Measurements from ENCODE around the gene RPTOR. TPM values are rescaled to one million over a fixed set of nuclear protein-coding genes. Genes with fewer than 3 reads are reported as not detected.

RPTOR gene
- total RNA-seq, 1 donor from 2014 or later, result 32.0 TPM

- Histone ChIP-seq H3K4me2 (ENCODE audit: low read length) (peak overlapping the region; percentile 76), H3K9ac (ENCODE audit: low read length) (peak overlapping the region; percentile 57), H3K4me1 (ENCODE audit: insufficient read depth, low read length) (peaks cover 14% of the 10 kb centered on the region), H3K79me2 (ENCODE audit: insufficient read depth, low read length) (peaks cover 70% of the 10 kb centered on the region), H3K27me3 (ENCODE audit: insufficient read depth, low read length) (no peaks in the 10 kb centered on the region), H3K27ac (ENCODE audit: low read depth, low read length) (peak overlapping the region; percentile 60), H3K4me3 (ENCODE audit: insufficient read depth, low read depth, low read length) (no peak overlapping the region), H4K20me1 (ENCODE audit: insufficient read depth, low read length) (peaks cover 66% of the 10 kb centered on the region), H3K9me3 (ENCODE audit: insufficient read depth, low read depth, low read length) (no peaks in the 10 kb centered on the region), H2AFZ (ENCODE audit: low read depth, low read length) (no peak overlapping the region), H3K36me3 (ENCODE audit: insufficient read depth, low read length) (no peaks in the 10 kb centered on the region)
- no peak for TF ChIP-seq CTCF (IDR thresholded peaks at IDR 0.05; ENCODE audit: insufficient read depth, low read depth, low read length)
- TF ChIP-seq EZH2 (IDR thresholded peaks at IDR 0.05; ENCODE audit: insufficient read depth, low read length), result no peak
- Mint-ChIP-seq H3K27me3 (ENCODE audit: low read depth, unreplicated experiment) (no peaks in the 10 kb centered on the region), H3K9me3 (ENCODE audit: unreplicated experiment) (no peaks in the 10 kb centered on the region), H3K4me1 (ENCODE audit: low read depth, unreplicated experiment) (peaks cover 10% of the 10 kb centered on the region), H3K4me3 (ENCODE audit: unreplicated experiment) (no peak overlapping the region), H3K27ac (ENCODE audit: unreplicated experiment) (no peak overlapping the region), H3K36me3 (ENCODE audit: low read depth, unreplicated experiment) (no peaks in the 10 kb centered on the region)
- FAIRE-seq (no peak), DNase-seq (ENCODE audit: low read depth) (peak; percentile 68)
Measured at GRCh38 chr17:80584176-80584905, 39.7 kb downstream of the RPTOR start.

DNA sequence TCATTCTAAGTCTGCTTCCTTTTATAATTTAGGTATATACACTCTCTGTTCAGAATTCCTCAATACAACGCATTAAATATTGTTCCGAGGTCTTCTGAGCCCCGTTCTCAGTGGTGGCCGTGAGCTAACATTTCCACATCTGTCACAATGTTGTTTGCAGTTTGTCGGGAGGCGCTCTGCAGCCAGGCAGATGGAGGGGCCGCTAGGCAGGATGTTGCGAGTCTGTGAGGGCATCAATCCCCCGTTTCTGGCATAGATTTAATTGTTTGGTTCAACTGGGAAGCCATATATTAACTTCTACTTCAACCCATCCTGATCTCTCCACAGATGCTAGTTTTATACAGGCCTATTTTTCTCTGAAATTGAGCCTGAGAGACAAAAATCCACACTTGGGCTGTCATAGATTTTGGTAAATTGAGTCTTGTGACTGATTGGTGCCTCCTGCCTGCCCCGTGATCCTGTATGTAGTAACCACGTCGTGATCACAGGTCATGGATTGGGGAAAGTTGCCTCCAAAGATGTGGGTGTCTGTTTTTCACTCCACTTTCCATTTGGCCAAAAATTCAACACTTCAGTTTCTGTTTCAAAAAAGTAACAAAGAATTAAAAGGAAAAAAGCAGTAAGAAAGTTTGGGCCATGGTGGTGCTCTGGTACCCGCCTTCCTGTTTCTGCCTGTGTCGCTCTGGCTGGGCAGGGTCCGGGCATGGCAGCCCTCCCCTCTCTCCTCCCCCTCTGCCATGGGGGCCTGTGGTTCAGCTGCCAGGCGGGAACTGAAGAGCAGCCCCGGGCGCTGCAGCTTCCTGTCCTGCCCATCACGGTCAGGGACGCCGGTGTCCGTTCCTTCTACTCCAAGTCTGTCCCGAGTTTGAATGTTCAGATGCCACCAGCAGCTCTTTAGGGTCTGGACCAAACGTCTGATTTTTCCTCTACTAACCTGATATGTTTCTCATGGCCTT lies 41.5 kb downstream of the RPTOR start:
- TF ChIP-seq EZH2 (IDR thresholded peaks at IDR 0.05; ENCODE audit: insufficient read depth, low read length) (no peak), CTCF (IDR thresholded peaks at IDR 0.05; ENCODE audit: insufficient read depth, low read depth, low read length) (no peak)
- Histone ChIP-seq H3K4me2 (ENCODE audit: low read length) (peak overlapping the region; percentile 61), H3K4me3 (ENCODE audit: insufficient read depth, low read depth, low read length) (no peak overlapping the region), H3K9me3 (ENCODE audit: insufficient read depth, low read depth, low read length) (no peaks in the 10 kb centered on the region), H3K27me3 (ENCODE audit: insufficient read depth, low read length) (no peaks in the 10 kb centered on the region), H3K36me3 (ENCODE audit: insufficient read depth, low read length) (no peaks in the 10 kb centered on the region), H3K27ac (ENCODE audit: low read depth, low read length) (peak overlapping the region; percentile 55), H3K9ac (ENCODE audit: low read length) (peak overlapping the region; percentile 33), H4K20me1 (ENCODE audit: insufficient read depth, low read length) (peaks cover 67% of the 10 kb centered on the region), H3K79me2 (ENCODE audit: insufficient read depth, low read length) (peaks cover 70% of the 10 kb centered on the region), H2AFZ (ENCODE audit: low read depth, low read length) (no peak overlapping the region), H3K4me1 (ENCODE audit: insufficient read depth, low read length) (peaks cover 14% of the 10 kb centered on the region)
- DNase-seq (ENCODE audit: low read depth), result no peak
- Mint-ChIP-seq H3K4me3 (ENCODE audit: unreplicated experiment) (no peak overlapping the region), H3K36me3 (ENCODE audit: low read depth, unreplicated experiment) (no peaks in the 10 kb centered on the region), H3K9me3 (ENCODE audit: unreplicated experiment) (no peaks in the 10 kb centered on the region), H3K27ac (ENCODE audit: unreplicated experiment) (no peak overlapping the region), H3K4me1 (ENCODE audit: low read depth, unreplicated experiment) (peaks cover 15% of the 10 kb centered on the region), H3K27me3 (ENCODE audit: low read depth, unreplicated experiment) (no peaks in the 10 kb centered on the region)
- no peak for FAIRE-seq
